ENCODE results near the gene TRIB2.

TRIB2 gene

GRCh38 chr2:12778811-12779579, 62.3 kb downstream of the TRIB2 start:
- DNase-seq (ENCODE audit: low spot score): no peak

DNA sequence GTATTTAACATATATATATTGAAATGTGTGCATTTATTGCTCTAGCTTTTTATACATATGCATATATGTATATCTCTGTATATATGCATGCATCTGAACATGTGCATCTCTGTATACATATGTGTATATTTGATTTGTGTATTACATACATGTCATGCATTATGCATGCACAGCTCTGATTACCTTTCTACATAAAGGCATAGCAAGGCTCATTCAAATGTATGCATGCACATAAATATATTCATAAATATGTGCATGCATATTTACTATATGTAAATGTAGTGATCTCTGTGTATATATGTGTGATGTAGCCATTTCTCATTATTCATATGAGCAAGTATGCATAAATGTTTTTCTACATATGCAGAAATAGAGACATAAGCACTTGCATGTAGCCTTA, 64.6 kb downstream of the TRIB2 start:
- DNase-seq (ENCODE audit: low spot score): no peak

DNA sequence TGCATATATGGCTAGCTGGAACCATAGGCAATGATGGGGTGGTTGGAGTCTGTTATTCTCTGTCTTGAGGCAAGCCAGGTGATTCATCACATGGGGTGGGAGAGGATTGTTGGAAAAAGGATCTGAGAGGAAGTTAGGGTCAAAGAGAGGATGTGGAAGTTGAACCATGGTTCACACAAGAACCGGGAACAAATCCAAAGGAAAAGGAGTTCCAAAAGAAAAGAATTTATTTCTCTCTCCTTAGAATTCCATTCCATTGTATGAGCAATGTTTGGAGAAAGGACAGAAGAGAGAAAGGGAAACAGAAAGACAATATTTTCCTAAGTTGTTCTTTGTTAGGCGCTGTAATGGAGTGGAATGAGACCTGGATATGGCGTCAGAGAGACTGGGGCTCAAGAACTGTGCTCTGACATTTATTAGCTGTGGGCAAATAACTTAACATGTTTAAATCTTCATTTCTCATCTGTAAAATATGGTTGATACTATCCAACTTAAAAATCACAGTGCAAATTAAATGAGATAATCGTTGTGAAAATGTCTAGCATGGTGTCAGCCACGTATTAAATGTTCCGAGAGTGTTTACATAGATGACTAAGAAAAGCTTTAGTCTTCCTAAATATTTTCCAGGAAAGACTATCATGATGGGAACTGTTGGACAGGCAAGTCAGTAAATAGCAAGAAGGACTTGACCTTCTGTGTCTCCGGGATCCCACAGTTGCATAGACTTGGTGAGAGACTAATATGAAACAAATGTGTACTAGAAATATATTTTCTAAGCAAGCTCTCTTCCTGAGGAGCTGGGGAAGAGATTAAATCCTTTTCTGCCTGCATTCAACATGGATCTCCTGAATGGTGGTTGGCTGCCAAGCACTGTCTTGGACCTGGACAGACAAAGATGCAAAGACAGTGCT, 71.4 kb downstream of the TRIB2 start:
- no peak for DNase-seq (ENCODE audit: low spot score)

DNA sequence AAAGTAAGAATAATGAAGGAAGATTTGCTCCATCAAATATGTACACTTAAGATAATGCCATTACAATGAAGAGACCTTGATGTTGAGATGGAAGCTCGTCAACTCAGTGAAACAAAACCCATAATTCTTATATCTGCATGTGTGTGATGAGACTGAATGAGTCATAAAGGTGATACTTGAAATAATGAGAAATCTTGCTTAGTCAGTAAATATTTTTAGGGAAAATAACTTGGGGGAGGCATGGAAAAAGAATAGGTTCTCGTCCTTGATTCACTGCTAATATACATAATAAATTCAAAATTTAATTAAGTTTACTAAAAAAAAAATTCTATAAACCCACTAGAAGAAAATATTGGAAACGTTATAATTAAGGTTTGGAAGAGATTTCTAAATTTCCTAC, 75.2 kb downstream of the TRIB2 start:
- no peak for DNase-seq (ENCODE audit: low spot score)
